HepG2 (cell line): ENCODE results near the gene CCDC6. TPM values are rescaled to one million over a fixed set of nuclear protein-coding genes. Genes with fewer than 3 reads are reported as not detected.
A peak's percentile ranks its signal among the peaks of the same experiment; 100 is the strongest.

Experiments used
- CBX5 ChIP-seq: sonication (generic); formaldehyde crosslinking; IDR thresholded peaks from 2 replicates; pipeline ENCODE4 v1.4.0; 2020; ENCODE audit warnings: missing genetic modification reagents, borderline replicate concordance
- CEBPG ChIP-seq: IDR thresholded peaks from 2 replicates; pipeline ENCODE4 v1.6.1; 2016
- FOXA1 ChIP-seq, 2 experiments: fragments of 450-650 bp in 1 of 2; sonication (generic) in 1 of 2; formaldehyde crosslinking in 1 of 2; IDR thresholded peaks; 2 replicates each; pipeline versions ENCODE4 v1.4.0 to v1.6.1; 2016 to 2020; ENCODE audit warnings: missing genetic modification reagents in 1 of 2
- FOXP4 ChIP-seq: sonication (generic); formaldehyde crosslinking; IDR thresholded peaks from 2 replicates; pipeline ENCODE4 v1.4.0; 2020; ENCODE audit warnings: missing genetic modification reagents
- GATAD2A ChIP-seq: IDR thresholded peaks from 2 replicates; pipeline ENCODE4 v1.6.1; 2016
- GLI4 ChIP-seq: sonication (generic); formaldehyde crosslinking; IDR thresholded peaks from 2 replicates; pipeline ENCODE4 v1.5.1; 2020; ENCODE audit warnings: missing genetic modification reagents, mild to moderate bottlenecking, moderate library complexity, borderline replicate concordance
- HNF4A ChIP-seq: sonication (generic); formaldehyde crosslinking; IDR thresholded peaks from 2 replicates; pipeline ENCODE4 v1.4.0; 2020; ENCODE audit warnings: missing genetic modification reagents
- KLF16 ChIP-seq, 2 experiments: sonication (generic) in 1 of 2; formaldehyde crosslinking in 1 of 2; IDR thresholded peaks; 2 replicates each; pipeline versions ENCODE4 v1.6.1 to v1.8.0; 2016 to 2023; ENCODE audit warnings: missing genetic modification reagents in 2 of 2, missing compliant biosample characterization in 1 of 2
- MIER2 ChIP-seq: IDR thresholded peaks from 2 replicates; pipeline ENCODE4 v1.6.1; 2016; ENCODE audit warnings: missing biosample characterization, missing genetic modification reagents
- PLSCR1 ChIP-seq: sonication (generic); formaldehyde crosslinking; IDR thresholded peaks from 2 replicates; pipeline ENCODE4 v1.5.0; 2020; ENCODE audit warnings: missing genetic modification reagents, mild to moderate bottlenecking, borderline replicate concordance
- PPARG ChIP-seq: conservative IDR thresholded peaks from 2 replicates; pipeline ENCODE4 v1.6.1; 2016; ENCODE audit warnings: missing biosample characterization, missing genetic modification reagents
- SNRNP70 ChIP-seq: fragments of 200-400 bp; formaldehyde crosslinking; IDR thresholded peaks from 2 replicates; pipeline ENCODE4 v1.6.1; 2017; ENCODE audit warnings: mild to moderate bottlenecking, low read depth, low read length, moderate library complexity
- TBP ChIP-seq: sonication (generic); formaldehyde crosslinking; IDR thresholded peaks from 2 replicates; pipeline ENCODE4 v1.5.0; 2020; ENCODE audit warnings: missing genetic modification reagents
- ZBTB46 ChIP-seq: sonication (generic); formaldehyde crosslinking; IDR thresholded peaks from 2 replicates; pipeline ENCODE4 v1.4.0; 2020; ENCODE audit warnings: mild to moderate bottlenecking, missing genetic modification reagents, borderline replicate concordance
- ZNF136 ChIP-seq: sonication (generic); formaldehyde crosslinking; IDR thresholded peaks from 2 replicates; pipeline ENCODE4 v1.8.1; 2022; ENCODE audit warnings: low read depth, mild to moderate bottlenecking, moderate library complexity, missing genetic modification reagents
- ZNF142 ChIP-seq: sonication (generic); formaldehyde crosslinking; IDR thresholded peaks from 2 replicates; pipeline ENCODE4 v1.4.0; 2020; ENCODE audit warnings: missing genetic modification reagents
- ZNF225 ChIP-seq: sonication (generic); formaldehyde crosslinking; IDR thresholded peaks from 2 replicates; pipeline ENCODE4 v1.4.0; 2020; ENCODE audit warnings: mild to moderate bottlenecking, missing genetic modification reagents
- ZNF431 ChIP-seq: sonication (generic); formaldehyde crosslinking; IDR thresholded peaks from 2 replicates; pipeline ENCODE4 v1.9.0; 2022; ENCODE audit warnings: missing genetic modification reagents, low read depth, mild to moderate bottlenecking, borderline replicate concordance
- ZNF468 ChIP-seq: sonication (generic); formaldehyde crosslinking; IDR thresholded peaks from 2 replicates; pipeline ENCODE4 v1.8.0; 2022; ENCODE audit warnings: mild to moderate bottlenecking, moderate library complexity, missing genetic modification reagents
- ZNF557 ChIP-seq: sonication (generic); formaldehyde crosslinking; IDR thresholded peaks from 2 replicates; pipeline ENCODE4 v1.4.0; 2020; ENCODE audit warnings: missing genetic modification reagents
- ZNF782 ChIP-seq: sonication (generic); formaldehyde crosslinking; IDR thresholded peaks from 2 replicates; pipeline ENCODE4 v1.4.0; 2020; ENCODE audit warnings: missing genetic modification reagents, mild to moderate bottlenecking, borderline replicate concordance
- polyA plus RNA-seq, 8 experiments: library from polyadenylated mRNA; depleted of rRNA in 3 of 8; stranded (reverse) in 7 of 8; unstranded in 1 of 8; fragments of >200 nt; fragmentation: Illumina TruSeq in 4 of 8; extraction: Trizol in 4 of 8; gene quantifications; 2 replicates each; pipeline versions ENCODE4 v1.2.1 to v1.2.3, GENCODE V29; 2011 to 2016; ENCODE audit warnings: low read depth in 4 of 8, missing spikeins in 1 of 8, mixed read lengths in 1 of 8; ENCODE audit not compliant: insufficient read depth in 1 of 8
- total RNA-seq, 5 experiments: library from RNA; depleted of rRNA; stranded (reverse); fragments of >200 nt; fragmentation: Illumina TruSeq; extraction: Trizol; gene quantifications; 2 replicates each; pipeline ENCODE4 v1.2.3, GENCODE V29; 2016; ENCODE audit warnings: low read depth in 1 of 5

The CCDC6 gene
- total and polyA plus RNA-seq, 2 of the 13 experiments (the other 11 are each of a cell fraction or from before 2014, with no cell fraction given) = 17.9 to 18.3 TPM

- no peak; the same call in 1 of the 2 replicates for TF ChIP-seq ZNF431 (CRISPR knock-in tag)
- TF ChIP-seq ZNF468 (CRISPR knock-in tag) = no peak
- TF ChIP-seq CBX5 (CRISPR knock-in tag) = peak; percentile 26; the same call in 1 of the 2 replicates
- TF ChIP-seq TBP (CRISPR knock-in tag) = no peak
- no peak for TF ChIP-seq ZNF142 (CRISPR knock-in tag)
- peak; percentile 45; the same call in 1 of the 2 replicates for TF ChIP-seq PPARG (CRISPR knock-in tag)
- TF ChIP-seq SNRNP70 = no peak
- peak; percentile 51; the same call in 1 of the 2 replicates for TF ChIP-seq HNF4A (CRISPR knock-in tag)
- peak; percentile 83 for TF ChIP-seq GATAD2A (CRISPR knock-in tag)
- TF ChIP-seq CEBPG (CRISPR knock-in tag) = 0 out of 2 replicates have a peak, but pooled peaks have one; percentile 22
- no peak for TF ChIP-seq ZNF782
- no peak for TF ChIP-seq ZNF136 (CRISPR knock-in tag)
- TF ChIP-seq ZBTB46 (CRISPR knock-in tag) = no peak
- TF ChIP-seq ZNF557 (CRISPR knock-in tag) = no peak
- no peak for TF ChIP-seq ZNF225
- peak; percentile 76 for TF ChIP-seq FOXP4
- peak in 1 of 2 experiments; percentile 41; a peak in 1 of 4 replicates for TF ChIP-seq KLF16 (CRISPR knock-in tag; IDR thresholded peaks at IDR 0.05)
- TF ChIP-seq MIER2 (CRISPR knock-in tag) = no peak
- no peak for TF ChIP-seq FOXA1 (IDR thresholded peaks at IDR 0.05)
- peak; percentile 92 for TF ChIP-seq FOXA1 (CRISPR knock-in tag; IDR thresholded peaks at IDR 0.05)
- TF ChIP-seq PLSCR1 (CRISPR knock-in tag) = no peak
- TF ChIP-seq GLI4 (CRISPR knock-in tag) = no peak
Measured at GRCh38 chr10:59895629-59896116, 10.7 kb downstream of the CCDC6 start (continued).
